ENCODE data around the gene UAP1L1.

GRCh38 chr9:137044502-137045177 is 32.7 kb upstream of the UAP1L1 start:
- no peak for TF ChIP-seq CTCF (IDR thresholded peaks at IDR 0.05; ENCODE audit: poor library complexity)
- TF ChIP-seq EZH2 (IDR thresholded peaks at IDR 0.05; ENCODE audit: borderline replicate concordance), result no peak

Data from hepatocyte (in vitro differentiated cells).